Fibroblast of peridontal ligament (primary cell): Measurements from ENCODE around the gene SLX4IP.

Source experiments
- DNase-seq: peaks from one replicate; pipeline ENCODE4 v3.0.0-alpha.2; 2010; ENCODE audit errors: extremely low read depth

Gene SLX4IP

GRCh38 chr20:10663756-10664155 lies 228.7 kb downstream of the SLX4IP start:
- DNase-seq: no peak

GRCh38 chr20:10665027-10665561 lies 230.0 kb downstream of the SLX4IP start:
- DNase-seq: no peak

GRCh38 chr20:10665791-10666190 lies 230.7 kb downstream of the SLX4IP start:
- no peak for DNase-seq

GRCh38 chr20:10666221-10667076 lies 231.3 kb downstream of the SLX4IP start:
- DNase-seq: no peak

GRCh38 chr20:10667077-10667401 lies 231.9 kb downstream of the SLX4IP start:
- no peak for DNase-seq

GRCh38 chr20:10667560-10668167 lies 232.6 kb downstream of the SLX4IP start:
- no peak for DNase-seq

GRCh38 chr20:10668677-10669368 lies 233.7 kb downstream of the SLX4IP start:
- no peak for DNase-seq

GRCh38 chr20:10669843-10670446 lies 234.8 kb downstream of the SLX4IP start:
- no peak for DNase-seq

GRCh38 chr20:10670501-10671220 lies 235.6 kb downstream of the SLX4IP start:
- peak; percentile 55 for DNase-seq

- DNase-seq: peak; percentile 94
These were observed 236.3 kb downstream of the SLX4IP start for GRCh38 chr20:10671221-10671918.

GRCh38 chr20:10671919-10672623 lies 237.0 kb downstream of the SLX4IP start:
- DNase-seq: peak; percentile 59

- DNase-seq: peak; percentile 58
These were observed 237.6 kb downstream of the SLX4IP start for GRCh38 chr20:10672624-10673127.

GRCh38 chr20:10673176-10673841 lies 238.2 kb downstream of the SLX4IP start:
- peak; percentile 52 for DNase-seq

GRCh38 chr20:10673842-10674683 lies 239.0 kb downstream of the SLX4IP start, which contains the start of gene JAG1:
JAG1 (minus strand) TSS chr20:10673999; CDS start chr20:10673530, 469 bp downstream.
- peak; percentile 92 for DNase-seq

GRCh38 chr20:10674684-10675449 lies 239.8 kb downstream of the SLX4IP start:
- peak; percentile 63 for DNase-seq

GRCh38 chr20:10675450-10675848 lies 240.3 kb downstream of the SLX4IP start:
- no peak for DNase-seq

- DNase-seq: no peak
These were observed 241.4 kb downstream of the SLX4IP start for GRCh38 chr20:10676518-10676917.
